A549 (cell line): ENCODE data around the gene STX16. TPM values are rescaled to one million over a fixed set of nuclear protein-coding genes. Genes with fewer than 3 reads are reported as not detected.

Source experiments
- ATAC-seq, 2 experiments: fragments of 200-7000 bp in 1 of 2; fragments of >200 bp in 1 of 2; cut with Nextera tagmentation in 1 of 2; cut with Tn5 transposase in 1 of 2; 3 replicates each; pipeline versions ENCODE4 v1.8.0 to v1.9.1; 2018 to 2020; ENCODE audit warnings: mild to moderate bottlenecking in 1 of 2, moderate library complexity in 1 of 2
- CTCF ChIA-PET: fragments of 300-600 bp; sonication (Branson Sonifier 250); formaldehyde crosslinking; extraction: SDS; loops from one replicate; lab custom pipeline; 2021; ENCODE audit warnings: antibody characterized with exemption, inconsistent platforms; lab: Yijun Ruan, JAX
- POLR2A ChIA-PET: fragments of 350-600 bp; formaldehyde crosslinking; extraction: SDS; loops from one replicate; lab custom pipeline; 2021; ENCODE audit warnings: antibody characterized with exemption, inconsistent platforms; lab: Yijun Ruan, JAX
- DNase-seq, 2 experiments: peaks; one replicate each; pipeline versions ENCODE4 v3.0.0 to v3.0.0-alpha.2; 2011 to 2016; ENCODE audit warnings: low read depth in 1 of 2, low spot score in 1 of 2
- FAIRE-seq: peaks from 2 replicates; lab custom pipeline; 2011; peaks lifted over from hg19 to GRCh38; lab: Jason Lieb, UNC
- H3K27ac ChIP-seq, 2 experiments: fragments of >200 bp; sonication (Bioruptor Twin); formaldehyde crosslinking; 3 replicates each; pipeline ENCODE4 v1.5.1; 2016 to 2017
- H3K4me1 ChIP-seq: fragments of >200 bp; sonication (Bioruptor Twin); formaldehyde crosslinking; 3 replicates; pipeline ENCODE4 v1.6.1; 2016
- H3K4me2 ChIP-seq: fragments of >200 bp; sonication (Bioruptor Twin); formaldehyde crosslinking; 3 replicates; pipeline ENCODE4 v1.6.1; 2016
- H3K4me3 ChIP-seq: fragments of >200 bp; sonication (Bioruptor Twin); formaldehyde crosslinking; 3 replicates; pipeline ENCODE4 v1.5.1; 2016
- H3K9me3 ChIP-seq: fragments of >200 bp; sonication (Bioruptor Twin); formaldehyde crosslinking; 3 replicates; pipeline ENCODE4 v1.6.1; 2016
- BCL3 ChIP-seq: fragments of >200 bp; sonication (Bioruptor Twin); formaldehyde crosslinking; IDR thresholded peaks from 3 replicates; pipeline ENCODE4 v1.6.1; 2016
- BHLHE40 ChIP-seq: IDR thresholded peaks from 2 replicates; pipeline ENCODE4 v1.6.1; 2012; ENCODE audit warnings: low read depth, low read length, inconsistent platforms
- CHD2 ChIP-seq: fragments of 150-350 bp; IDR thresholded peaks from 2 replicates; pipeline ENCODE4 v1.6.1; 2014; ENCODE audit warnings: low read length; ENCODE audit not compliant: partially characterized antibody
- CHD4 ChIP-seq: fragments of 200-600 bp; sonication (generic); IDR thresholded peaks from 2 replicates; pipeline ENCODE4 v1.6.1; 2016; ENCODE audit warnings: antibody characterized with exemption, mild to moderate bottlenecking, borderline replicate concordance
- E2F6 ChIP-seq: IDR thresholded peaks from 2 replicates; pipeline ENCODE4 v1.6.1; 2012; ENCODE audit warnings: low read depth, borderline replicate concordance
- ELK1 ChIP-seq: fragments of 150-350 bp; IDR thresholded peaks from 2 replicates; pipeline ENCODE4 v1.6.1; 2014; ENCODE audit warnings: low read depth, mild to moderate bottlenecking, low read length
- FOSL2 ChIP-seq, 2 experiments: fragments of 450-650 bp in 1 of 2; fragments of >200 bp in 1 of 2; sonication (Bioruptor Twin) in 1 of 2; formaldehyde crosslinking; IDR thresholded peaks; 2 replicates each; pipeline versions ENCODE4 v1.5.0 to v1.6.1; 2016 to 2020; ENCODE audit warnings: mild to moderate bottlenecking in 1 of 2, moderate library complexity in 1 of 2
- GATA3 ChIP-seq: IDR thresholded peaks from 2 replicates; pipeline ENCODE4 v1.6.1; 2012; ENCODE audit warnings: borderline replicate concordance
- HDAC2 ChIP-seq: fragments of 200-600 bp; sonication (generic); IDR thresholded peaks from 2 replicates; pipeline ENCODE4 v1.6.1; 2016
- HES2 ChIP-seq: fragments of >200 bp; sonication (Bioruptor Twin); formaldehyde crosslinking; IDR thresholded peaks from 2 replicates; pipeline ENCODE4 v1.6.1; 2016
- HOXB13 ChIP-seq: fragments of 250-450 bp; sonication (Bioruptor Pico); IDR thresholded peaks from 2 replicates; pipeline ENCODE4 v1.5.0; 2020; ENCODE audit warnings: low read depth, mild to moderate bottlenecking, moderate library complexity
- HOXB5 ChIP-seq: fragments of 250-450 bp; sonication (Bioruptor Pico); IDR thresholded peaks from 2 replicates; pipeline ENCODE4 v1.5.0; 2020; ENCODE audit warnings: mild to moderate bottlenecking, moderate library complexity
- MAFK ChIP-seq: fragments of 450-650 bp; IDR thresholded peaks from 2 replicates; pipeline ENCODE4 v1.6.1; 2014; ENCODE audit not compliant: partially characterized antibody
- MAZ ChIP-seq: fragments of 150-350 bp; IDR thresholded peaks from 2 replicates; pipeline ENCODE4 v1.6.1; 2014; ENCODE audit warnings: antibody characterized with exemption, low read depth, low read length, borderline replicate concordance
- PBX3 ChIP-seq: IDR thresholded peaks from 2 replicates; pipeline ENCODE4 v1.6.1; 2012
- PHF8 ChIP-seq: fragments of 200-600 bp; sonication (generic); IDR thresholded peaks from 2 replicates; pipeline ENCODE4 v1.6.1; 2016; ENCODE audit warnings: low read depth, mild to moderate bottlenecking, antibody characterized with exemption, moderate library complexity, borderline replicate concordance
- REST ChIP-seq: fragments of 200-600 bp; sonication (generic); IDR thresholded peaks from 2 replicates; pipeline ENCODE4 v1.6.1; 2016; ENCODE audit warnings: antibody characterized with exemption, mild to moderate bottlenecking, moderate library complexity
- RFX5 ChIP-seq: fragments of 450-650 bp; IDR thresholded peaks from 2 replicates; pipeline ENCODE4 v1.7.1; 2014; ENCODE audit warnings: antibody characterized with exemption, mild to moderate bottlenecking, moderate library complexity
- TFCP2L1 ChIP-seq: fragments of 250-450 bp; sonication (Bioruptor Pico); IDR thresholded peaks from 2 replicates; pipeline ENCODE4 v1.5.0; 2021; ENCODE audit warnings: mild to moderate bottlenecking
- USF2 ChIP-seq: fragments of 450-650 bp; IDR thresholded peaks from 2 replicates; pipeline ENCODE4 v1.6.1; 2014; ENCODE audit warnings: antibody characterized with exemption
- WGBS: methylation state at CpG from one replicate; pipeline ENCODE4 v1.1.6; 2017; ENCODE audit errors: missing lambda C conversion rate; 5-methylcytosine and 5-hydroxymethylcytosine counted together
- polyA plus RNA-seq, 4 experiments: library from polyadenylated mRNA; depleted of rRNA in 3 of 4; stranded (reverse); fragments of >200 nt; fragmentation: RNase III in 1 of 4; extraction: RNeasy Plus Mini Kit Qiagen cat#74134 plus additional on column Dnase treatment in 1 of 4; gene quantifications; 2 replicates in 3 of 4; 3 replicates in 1 of 4; pipeline ENCODE4 v1.2.3, GENCODE V29; 2011 to 2017

STX16 gene
- polyA plus RNA-seq, 2 of the 4 experiments (the other 2 are of a cell fraction), result 68.5 to 71.6 TPM

GRCh38 chr20:58627212-58628072 is 23.6 kb upstream of the STX16 start (continued):
- no peak for TF ChIP-seq ELK1
- TF ChIP-seq MAFK, result no peak
- TF ChIP-seq FOSL2 (IDR thresholded peaks at IDR 0.05), result no peak
- no peak for TF ChIP-seq FOSL2 (CRISPR knock-in tag; IDR thresholded peaks at IDR 0.05)
- TF ChIP-seq PBX3, result no peak
- TF ChIP-seq BHLHE40, result no peak
- TF ChIP-seq E2F6, result no peak
- TF ChIP-seq HOXB13 (CRISPR knock-in tag), result no peak
- no peak for TF ChIP-seq TFCP2L1

GRCh38 chr20:58628491-58629214 is 22.4 kb upstream of the STX16 start:
- Histone ChIP-seq H3K27ac (peak overlapping the region; percentile 72 to 83; a peak in 5 of 6 replicates), H3K4me3 (no peak overlapping the region), H3K4me2 (no peak overlapping the region), H3K9me3 (no peaks in the 10 kb centered on the region), H3K4me1 (peaks cover 32% of the 10 kb centered on the region)
- no peak for TF ChIP-seq REST
- 59% methylated on average over 11 of the region's 11 CpGs for WGBS
- ChIA-PET POLR2A (no interaction called here), CTCF (interaction anchor here (0.8 to 1.3 kb wide), 3 partner anchors 11 to 22 kb away, joined by 3 to 5 read pairs (median 3); partner anchors contain the start of gene STX16)
- ATAC-seq (no peak), FAIRE-seq (no peak), DNase-seq (no peak)

GRCh38 chr20:58629215-58629580 is 21.9 kb upstream of the STX16 start:
- CTCF ChIA-PET, result interaction anchor here (0.8 to 1.9 kb wide), 4 partner anchors 10 to 22 kb away, joined by 3 to 5 read pairs (median 4); partner anchors contain the start of gene STX16
- FAIRE-seq, result no peak
- Histone ChIP-seq H3K4me2 (peak overlapping the region; percentile 61; the same call in 2 of the 3 replicates), H3K4me1 (peaks cover 28% of the 10 kb centered on the region), H3K4me3 (no peak overlapping the region), H3K27ac (peak overlapping the region; percentile 72 to 83; a peak in 5 of 6 replicates), H3K9me3 (no peaks in the 10 kb centered on the region)
- DNase-seq, result no peak
- no peak for ATAC-seq
- WGBS, result 100% methylated on average over 1 of the region's 1 CpG
- POLR2A ChIA-PET, result no interaction called here
- TF ChIP-seq MAZ (no peak), HDAC2 (no peak), BCL3 (no peak), CHD4 (no peak), GATA3 (no peak), CHD2 (no peak), USF2 (no peak), BHLHE40 (no peak), HOXB5 (no peak), ELK1 (no peak), RFX5 (no peak), MAFK (no peak), PHF8 (no peak), HES2 (no peak)
